NT2/D1 (cell line): Measurements from ENCODE around the gene AHRR.

ENCODE experiments used
- SUZ12 ChIP-seq: IDR thresholded peaks from 2 replicates; pipeline ENCODE4 v1.6.1; 2011; ENCODE audit not compliant: insufficient read length, insufficient read depth; ENCODE audit errors: extremely low read depth
- YY1 ChIP-seq: IDR thresholded peaks from 2 replicates; pipeline ENCODE4 v1.6.1; 2011; ENCODE audit not compliant: insufficient read length, insufficient read depth
- ZNF274 ChIP-seq: IDR thresholded peaks from 2 replicates; pipeline ENCODE4 v1.6.1; 2011; ENCODE audit warnings: mild to moderate bottlenecking, low read depth, low read length

- TF ChIP-seq YY1 (no peak), SUZ12 (no peak), ZNF274 (no peak)
These were observed 51.6 kb downstream of the AHRR start for GRCh38 chr5:372996-373709.
